ENCODE data around the gene JAKMIP1.

DNA sequence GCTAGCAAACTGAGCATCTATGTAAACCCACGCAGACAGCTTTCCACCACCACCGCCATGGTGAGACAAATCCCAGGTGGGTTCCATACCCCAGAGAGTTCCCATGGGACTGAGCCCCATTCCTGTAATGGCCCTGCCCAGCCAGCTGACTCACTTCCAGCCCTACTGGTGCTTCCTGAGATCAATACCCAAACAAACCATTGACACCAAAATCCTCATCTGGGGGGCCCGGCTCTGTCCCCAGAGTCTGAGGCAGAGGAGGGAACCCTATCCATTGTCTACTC, 30.1 kb upstream of the JAKMIP1 start:
- TF ChIP-seq, protein P1, sequence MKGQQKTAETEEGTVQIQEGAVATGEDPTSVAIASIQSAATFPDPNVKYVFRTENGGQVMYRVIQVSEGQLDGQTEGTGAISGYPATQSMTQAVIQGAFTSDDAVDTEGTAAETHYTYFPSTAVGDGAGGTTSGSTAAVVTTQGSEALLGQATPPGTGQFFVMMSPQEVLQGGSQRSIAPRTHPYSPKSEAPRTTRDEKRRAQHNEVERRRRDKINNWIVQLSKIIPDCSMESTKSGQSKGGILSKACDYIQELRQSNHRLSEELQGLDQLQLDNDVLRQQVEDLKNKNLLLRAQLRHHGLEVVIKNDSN (IDR thresholded peaks at IDR 0.05): no peak
- TF ChIP-seq TAF1 (IDR thresholded peaks at IDR 0.05; ENCODE audit: low read depth) (no peak), EP300 (IDR thresholded peaks at IDR 0.05; ENCODE audit: borderline replicate concordance) (no peak), RAD21 (IDR thresholded peaks at IDR 0.05; ENCODE audit: low read depth) (no peak), YY1 (IDR thresholded peaks at IDR 0.05; ENCODE audit: low read depth) (no peak), CREB1 (IDR thresholded peaks at IDR 0.05; ENCODE audit: low read depth) (no peak), CEBPB (IDR thresholded peaks at IDR 0.05) (no peak), ZBTB7A (IDR thresholded peaks at IDR 0.05; ENCODE audit: low read depth) (no peak), TEAD4 (IDR thresholded peaks at IDR 0.05) (no peak)
- TF ChIP-seq, protein P2, sequence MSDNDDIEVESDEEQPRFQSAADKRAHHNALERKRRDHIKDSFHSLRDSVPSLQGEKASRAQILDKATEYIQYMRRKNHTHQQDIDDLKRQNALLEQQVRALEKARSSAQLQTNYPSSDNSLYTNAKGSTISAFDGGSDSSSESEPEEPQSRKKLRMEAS (IDR thresholded peaks at IDR 0.05): no peak
- TF ChIP-seq, protein P3, sequence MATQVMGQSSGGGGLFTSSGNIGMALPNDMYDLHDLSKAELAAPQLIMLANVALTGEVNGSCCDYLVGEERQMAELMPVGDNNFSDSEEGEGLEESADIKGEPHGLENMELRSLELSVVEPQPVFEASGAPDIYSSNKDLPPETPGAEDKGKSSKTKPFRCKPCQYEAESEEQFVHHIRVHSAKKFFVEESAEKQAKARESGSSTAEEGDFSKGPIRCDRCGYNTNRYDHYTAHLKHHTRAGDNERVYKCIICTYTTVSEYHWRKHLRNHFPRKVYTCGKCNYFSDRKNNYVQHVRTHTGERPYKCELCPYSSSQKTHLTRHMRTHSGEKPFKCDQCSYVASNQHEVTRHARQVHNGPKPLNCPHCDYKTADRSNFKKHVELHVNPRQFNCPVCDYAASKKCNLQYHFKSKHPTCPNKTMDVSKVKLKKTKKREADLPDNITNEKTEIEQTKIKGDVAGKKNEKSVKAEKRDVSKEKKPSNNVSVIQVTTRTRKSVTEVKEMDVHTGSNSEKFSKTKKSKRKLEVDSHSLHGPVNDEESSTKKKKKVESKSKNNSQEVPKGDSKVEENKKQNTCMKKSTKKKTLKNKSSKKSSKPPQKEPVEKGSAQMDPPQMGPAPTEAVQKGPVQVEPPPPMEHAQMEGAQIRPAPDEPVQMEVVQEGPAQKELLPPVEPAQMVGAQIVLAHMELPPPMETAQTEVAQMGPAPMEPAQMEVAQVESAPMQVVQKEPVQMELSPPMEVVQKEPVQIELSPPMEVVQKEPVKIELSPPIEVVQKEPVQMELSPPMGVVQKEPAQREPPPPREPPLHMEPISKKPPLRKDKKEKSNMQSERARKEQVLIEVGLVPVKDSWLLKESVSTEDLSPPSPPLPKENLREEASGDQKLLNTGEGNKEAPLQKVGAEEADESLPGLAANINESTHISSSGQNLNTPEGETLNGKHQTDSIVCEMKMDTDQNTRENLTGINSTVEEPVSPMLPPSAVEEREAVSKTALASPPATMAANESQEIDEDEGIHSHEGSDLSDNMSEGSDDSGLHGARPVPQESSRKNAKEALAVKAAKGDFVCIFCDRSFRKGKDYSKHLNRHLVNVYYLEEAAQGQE (IDR thresholded peaks at IDR 0.05; ENCODE audit: low read depth): no peak
